CD4-positive, alpha-beta T cell (primary cell): ENCODE results near the gene FOXJ3. TPM values are rescaled to one million over a fixed set of nuclear protein-coding genes. Genes with fewer than 3 reads are reported as not detected.

Source experiments
- ATAC-seq: fragments of 200-7000 bp; cut with Tn5 transposase; one replicate; pipeline ENCODE4 v1.10.0; 2022; ENCODE audit warnings: mild to moderate bottlenecking; ENCODE audit not compliant: poor library complexity
- CTCF ChIA-PET: fragments of 350-600 bp; sonication (Branson Sonifier 250); formaldehyde crosslinking; loops from one replicate; lab custom pipeline; 2021; ENCODE audit warnings: antibody characterized with exemption, inconsistent platforms; lab: Charles Lee
- POLR2A ChIA-PET: fragments of 350-600 bp; sonication (Branson Sonifier 250); formaldehyde crosslinking; loops from one replicate; lab custom pipeline; 2021; ENCODE audit warnings: antibody characterized with exemption, inconsistent platforms; lab: Charles Lee
- DNase-seq, 14 experiments: peaks; one replicate each; pipeline ENCODE4 v3.0.0-alpha.2; 2013 to 2020; ENCODE audit warnings: mixed read lengths in 2 of 14
- H3K27ac ChIP-seq, 2 donors: one replicate each; pipeline versions ENCODE4 v1.5.1 to v1.7.0; 2013; ENCODE audit warnings: low read length in 2 of 2, low read depth in 1 of 2, mild to moderate bottlenecking in 1 of 2
- H3K27me3 ChIP-seq, 2 experiments: 1 replicate in 1 of 2; 2 replicates in 1 of 2; pipeline versions ENCODE4 v1.6.1 to v1.7.0; 2013; ENCODE audit warnings: low read length in 2 of 2, control low read depth in 1 of 2, mild to moderate bottlenecking in 1 of 2, moderate library complexity in 1 of 2; ENCODE audit not compliant: insufficient read depth in 2 of 2, control insufficient read depth in 1 of 2
- H3K36me3 ChIP-seq: one replicate; pipeline ENCODE4 v1.6.1; 2013; ENCODE audit warnings: low read length, control low read depth; ENCODE audit not compliant: insufficient read depth
- H3K4me1 ChIP-seq: one replicate; pipeline ENCODE4 v1.6.1; 2013; ENCODE audit warnings: low read length, control low read depth; ENCODE audit not compliant: insufficient read depth
- H3K4me3 ChIP-seq: one replicate; pipeline ENCODE4 v1.5.1; 2013; ENCODE audit warnings: mild to moderate bottlenecking, low read length, moderate library complexity
- H3K9me3 ChIP-seq, 2 experiments: 1 replicate in 1 of 2; 2 replicates in 1 of 2; pipeline versions ENCODE4 v1.6.1 to v1.7.0; 2013; ENCODE audit warnings: low read length in 2 of 2, mild to moderate bottlenecking in 2 of 2, control low read depth in 1 of 2, moderate library complexity in 1 of 2; ENCODE audit not compliant: control insufficient read depth in 1 of 2, insufficient read depth in 1 of 2
- H3K27ac Mint-ChIP-seq: one replicate; pipeline ENCODE4 v1.8.0; 2020; ENCODE audit warnings: mixed read lengths
- H3K27me3 Mint-ChIP-seq: one replicate; pipeline ENCODE4 v1.8.0; 2021; ENCODE audit warnings: mixed read lengths
- H3K36me3 Mint-ChIP-seq: one replicate; pipeline ENCODE4 v1.8.0; 2021; ENCODE audit warnings: low read depth, mixed read lengths
- H3K4me1 Mint-ChIP-seq: one replicate; pipeline ENCODE4 v1.8.0; 2021; ENCODE audit warnings: low read depth, mixed read lengths
- H3K4me3 Mint-ChIP-seq: one replicate; pipeline ENCODE4 v1.8.0; 2020; ENCODE audit warnings: mild to moderate bottlenecking, mixed read lengths
- H3K9me3 Mint-ChIP-seq: one replicate; pipeline ENCODE4 v1.8.0; 2020; ENCODE audit warnings: mixed read lengths
- CTCF ChIP-seq: fragments of 200-600 bp; IDR thresholded peaks from one replicate; pipeline ENCODE4 v1.8.0; 2022; ENCODE audit warnings: antibody characterized with exemption, mild to moderate bottlenecking
- intact Hi-C, 2 experiments: fragments of 100-400 bp; cut with DNase I in 1 of 2; cut with micrococcal nuclease in 1 of 2; formaldehyde crosslinking; loops; one replicate each; pipeline versions ENCODE4 v1.15.1 to v1.9.0; 2023 to 2025; cut with DNase I, micrococcal nuclease
- total RNA-seq, 174 experiments: library from RNA in 2 of 174; stranded (reverse) in 2 of 174; gene quantifications; one replicate each; pipeline ENCODE4 v1.2.3 and lab custom pipeline; 2021 to 2026

FOXJ3 gene
- total RNA-seq, 2 experiments from 2014 or later: 73.1 to 74.9 TPM

DNA sequence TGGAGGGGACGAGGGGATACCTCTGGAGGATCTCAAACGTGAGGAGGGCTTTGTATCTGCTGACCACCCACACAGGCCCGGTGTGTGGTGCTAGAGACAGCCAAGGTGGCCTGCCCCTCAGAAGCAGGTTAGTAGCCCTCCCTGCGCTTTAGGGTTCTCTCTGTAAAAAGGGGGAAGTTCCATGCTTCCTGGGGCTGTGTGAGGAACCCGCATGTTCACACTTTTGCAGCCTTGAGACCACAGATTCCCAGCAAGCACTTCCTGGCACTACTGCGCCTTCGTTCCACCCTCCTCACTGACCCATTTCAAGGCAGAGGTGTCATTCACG lies 189.7 kb downstream of the FOXJ3 start:
- Histone ChIP-seq H3K36me3 (no peaks in the 10 kb centered on the region), H3K27me3 (peaks cover 13 to 16% of the 10 kb centered on the region in 2 experiments), H3K4me1 (peaks cover 14% of the 10 kb centered on the region), H3K27ac (no peak overlapping the region), H3K4me3 (no peak overlapping the region), H3K9me3 (no peaks in the 10 kb centered on the region)
- H3K36me3 Mint-ChIP-seq: no peaks in the 10 kb centered on the region
- no peak overlapping the region for H3K27ac Mint-ChIP-seq
- no peak for DNase-seq
- H3K4me1 Mint-ChIP-seq: no peaks in the 10 kb centered on the region
- POLR2A ChIA-PET: no interaction called here
- ATAC-seq: no peak
- H3K27me3 Mint-ChIP-seq: peaks cover 5% of the 10 kb centered on the region
- H3K4me3 Mint-ChIP-seq: no peak overlapping the region
- intact Hi-C loops: loop anchor here in 1 of 2 experiments (5.0 kb wide), 1 partner anchor 602 kb away; no protein-coding TSS in a partner anchor
- CTCF ChIA-PET: no interaction called here
- TF ChIP-seq CTCF: no peak
- H3K9me3 Mint-ChIP-seq: no peaks in the 10 kb centered on the region

DNA sequence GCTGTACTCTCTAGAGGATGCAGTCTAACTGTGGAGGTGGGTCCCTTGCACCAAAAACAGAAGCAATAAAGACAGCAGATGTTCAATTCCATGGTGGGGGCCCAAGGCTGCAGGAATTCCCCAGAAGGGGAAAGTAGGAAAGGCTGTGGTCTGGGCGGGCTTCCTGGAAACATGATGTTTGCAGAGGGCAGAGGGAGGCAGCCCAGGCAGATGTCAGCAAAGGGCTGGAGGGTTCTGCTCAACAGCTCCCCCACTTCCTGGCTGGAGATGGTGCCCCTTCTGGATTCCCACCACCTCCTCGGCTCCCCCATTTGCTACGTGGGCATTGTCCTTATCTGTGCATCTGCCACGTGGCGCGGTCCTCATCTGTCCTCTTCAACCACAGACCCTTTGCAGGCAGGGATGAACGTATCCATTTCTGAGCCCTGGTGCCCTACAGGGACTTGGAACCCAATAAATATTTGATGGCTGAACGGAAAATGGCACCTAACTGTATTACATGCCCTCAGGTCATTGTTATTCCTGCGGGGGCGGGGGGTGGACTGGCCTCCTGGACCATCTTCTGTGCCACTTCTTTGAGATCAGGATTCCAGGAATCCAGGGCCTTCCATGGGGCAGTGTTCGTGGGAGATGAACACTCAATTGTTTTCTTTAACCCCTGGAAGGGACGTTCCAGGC lies 190.2 kb downstream of the FOXJ3 start:
- peaks cover 14% of the 10 kb centered on the region for H3K4me1 ChIP-seq
- DNase-seq: no peak
- H3K9me3 Mint-ChIP-seq: no peaks in the 10 kb centered on the region
- H3K27ac Mint-ChIP-seq: no peak overlapping the region
- ChIA-PET POLR2A (no interaction called here), CTCF (no interaction called here)
- TF ChIP-seq CTCF: no peak
- H3K4me3 Mint-ChIP-seq: no peak overlapping the region
- peaks cover 13 to 16% of the 10 kb centered on the region in 2 experiments for H3K27me3 ChIP-seq
- no peaks in the 10 kb centered on the region for H3K4me1 Mint-ChIP-seq
- peaks cover 5% of the 10 kb centered on the region for H3K27me3 Mint-ChIP-seq
- ATAC-seq: no peak
- no peaks in the 10 kb centered on the region for H3K9me3 ChIP-seq
- H3K4me3 ChIP-seq: no peak overlapping the region
- intact Hi-C loops: loop anchor here in 1 of 2 experiments (5.0 kb wide), 1 partner anchor 602 kb away; no protein-coding TSS in a partner anchor
- H3K36me3 Mint-ChIP-seq: no peaks in the 10 kb centered on the region
- no peaks in the 10 kb centered on the region for H3K36me3 ChIP-seq
- no peak overlapping the region for H3K27ac ChIP-seq

GRCh38 chr1:42143896-42144710 lies 190.9 kb downstream of the FOXJ3 start:
- no peak for DNase-seq
- no peak for ATAC-seq
- peaks cover 13 to 16% of the 10 kb centered on the region in 2 experiments for H3K27me3 ChIP-seq
- no peak overlapping the region for H3K27ac ChIP-seq
- CTCF ChIA-PET: no interaction called here
- Mint-ChIP-seq H3K9me3 (no peaks in the 10 kb centered on the region), H3K36me3 (no peaks in the 10 kb centered on the region), H3K4me3 (no peak overlapping the region), H3K27me3 (peaks cover 5% of the 10 kb centered on the region), H3K4me1 (no peaks in the 10 kb centered on the region), H3K27ac (no peak overlapping the region)
- H3K4me1 ChIP-seq: peaks cover 14% of the 10 kb centered on the region
- H3K9me3 ChIP-seq: no peaks in the 10 kb centered on the region
- POLR2A ChIA-PET: no interaction called here
- no peaks in the 10 kb centered on the region for H3K36me3 ChIP-seq
- intact Hi-C loops: no loop called here
- no peak for TF ChIP-seq CTCF
- no peak overlapping the region for H3K4me3 ChIP-seq
